Measurements from ENCODE around the gene SOCS7. TPM values are rescaled to one million over a fixed set of nuclear protein-coding genes. Genes with fewer than 3 reads are reported as not detected.

The SOCS7 gene, protein sequence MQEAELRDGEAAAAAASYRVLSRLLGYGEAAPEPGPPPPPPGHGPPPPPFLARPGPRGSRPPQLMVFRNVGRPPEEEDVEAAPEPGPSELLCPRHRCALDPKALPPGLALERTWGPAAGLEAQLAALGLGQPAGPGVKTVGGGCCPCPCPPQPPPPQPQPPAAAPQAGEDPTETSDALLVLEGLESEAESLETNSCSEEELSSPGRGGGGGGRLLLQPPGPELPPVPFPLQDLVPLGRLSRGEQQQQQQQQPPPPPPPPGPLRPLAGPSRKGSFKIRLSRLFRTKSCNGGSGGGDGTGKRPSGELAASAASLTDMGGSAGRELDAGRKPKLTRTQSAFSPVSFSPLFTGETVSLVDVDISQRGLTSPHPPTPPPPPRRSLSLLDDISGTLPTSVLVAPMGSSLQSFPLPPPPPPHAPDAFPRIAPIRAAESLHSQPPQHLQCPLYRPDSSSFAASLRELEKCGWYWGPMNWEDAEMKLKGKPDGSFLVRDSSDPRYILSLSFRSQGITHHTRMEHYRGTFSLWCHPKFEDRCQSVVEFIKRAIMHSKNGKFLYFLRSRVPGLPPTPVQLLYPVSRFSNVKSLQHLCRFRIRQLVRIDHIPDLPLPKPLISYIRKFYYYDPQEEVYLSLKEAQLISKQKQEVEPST
- total RNA-seq = 10 to 100 TPM in 1 of 2 donors, 1 to 10 TPM in 1; 3.6 to 11.0 TPM
- polyA plus RNA-seq = 1 to 10 TPM in 1 of 2 donors, under 1 TPM in 1; 0.74 to 2.2 TPM

- H3K27ac ChIP-seq (ENCODE audit: low read depth in 1 of 2, low read length in 2 of 2) = peak within 1 kb of the TSS; percentile 81 to 83
- 3% methylated on average over 84 of the region's 84 CpGs for WGBS
- peak; percentile 97 for DNase-seq (ENCODE audit: low spot score)
- peak in 1 of 2 donors; percentile 14 for TF ChIP-seq JUND (IDR thresholded peaks at IDR 0.05)
- TF ChIP-seq YY1 (IDR thresholded peaks at IDR 0.05) = peak; percentile 65
- TF ChIP-seq HNF4G (IDR thresholded peaks at IDR 0.05) = no peak
- TF ChIP-seq GABPA (IDR thresholded peaks at IDR 0.05 in 1 of 2, conservative IDR thresholded peaks at IDR 0.05 in 1 of 2) = peak; percentile 46 to 87
- peak; percentile 82 for TF ChIP-seq REST (IDR thresholded peaks at IDR 0.05)
- peak; percentile 36 for TF ChIP-seq SP1 (IDR thresholded peaks at IDR 0.05)
- TF ChIP-seq, protein P1, sequence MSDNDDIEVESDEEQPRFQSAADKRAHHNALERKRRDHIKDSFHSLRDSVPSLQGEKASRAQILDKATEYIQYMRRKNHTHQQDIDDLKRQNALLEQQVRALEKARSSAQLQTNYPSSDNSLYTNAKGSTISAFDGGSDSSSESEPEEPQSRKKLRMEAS (IDR thresholded peaks at IDR 0.05) = no peak
- no peak for TF ChIP-seq RAD21 (IDR thresholded peaks at IDR 0.05)
- TF ChIP-seq TAF1 (conservative IDR thresholded peaks at IDR 0.05) = peak; percentile 84
- TF ChIP-seq EGR1 (IDR thresholded peaks at IDR 0.05; ENCODE audit: low read depth in 2 of 2) = peak in 1 of 2 donors; percentile 7
- TF ChIP-seq FOXA1 (IDR thresholded peaks at IDR 0.05) = no peak
- TF ChIP-seq RXRA (IDR thresholded peaks at IDR 0.05) = peak in 1 of 2 donors; percentile 13
- no peak for TF ChIP-seq NR2F2 (IDR thresholded peaks at IDR 0.05)
- peak within 1 kb of the TSS; percentile 44 to 63 for H3K9ac ChIP-seq (ENCODE audit: low read depth in 1 of 2, low read length in 2 of 2)
- H3K4me1 ChIP-seq (ENCODE audit: control insufficient read depth in 4 of 4, insufficient read depth in 4 of 4, low read length in 3 of 4) = peaks cover 6 to 16% (median 8%) of the 10 kb centered on the region in 4 donors
- H3K9me3 ChIP-seq (ENCODE audit: control insufficient read depth in 4 of 4, low read length in 3 of 4) = no peaks in the 10 kb centered on the region
- H3K27me3 ChIP-seq (ENCODE audit: control insufficient read depth in 4 of 4, insufficient read depth in 4 of 4, low read length in 3 of 4) = no peaks in the 10 kb centered on the region
- peak within 1 kb of the TSS; percentile 68 to 98 (median 75) for H3K4me3 ChIP-seq (ENCODE audit: low read depth in 1 of 3, low read length in 3 of 3)
- no peaks in the 10 kb centered on the region for H3K36me3 ChIP-seq (ENCODE audit: control insufficient read depth in 4 of 4, insufficient read depth in 3 of 4, low read depth in 1 of 4, low read length in 3 of 4)
These were observed at the start of gene SOCS7 for GRCh38 chr17:38351412-38352222. Gene SOCS7 (plus strand): TSS chr17:38351844. CDS start chr17:38352053, 209 bp downstream.

GRCh38 chr17:38315497-38315896, 36.1 kb upstream of the SOCS7 start:
- H3K4me3 ChIP-seq (ENCODE audit: low read depth in 1 of 3, low read length in 3 of 3) = no peak overlapping the region
- H3K27ac ChIP-seq (ENCODE audit: low read depth in 1 of 2, low read length in 2 of 2) = no peak overlapping the region
- H3K36me3 ChIP-seq (ENCODE audit: control insufficient read depth in 4 of 4, insufficient read depth in 3 of 4, low read depth in 1 of 4, low read length in 3 of 4) = peaks cover 3 to 18% (median 12%) of the 10 kb centered on the region in 4 donors
- 66% methylated on average over 3 of the region's 3 CpGs for WGBS
- DNase-seq (ENCODE audit: low spot score) = no peak
- no peaks in the 10 kb centered on the region for H3K4me1 ChIP-seq (ENCODE audit: control insufficient read depth in 4 of 4, insufficient read depth in 4 of 4, low read length in 3 of 4)
- H3K27me3 ChIP-seq (ENCODE audit: control insufficient read depth in 4 of 4, insufficient read depth in 4 of 4, low read length in 3 of 4) = no peaks in the 10 kb centered on the region
- no peak overlapping the region for H3K9ac ChIP-seq (ENCODE audit: low read depth in 1 of 2, low read length in 2 of 2)
- no peaks in the 10 kb centered on the region for H3K9me3 ChIP-seq (ENCODE audit: control insufficient read depth in 4 of 4, low read length in 3 of 4)
- TF ChIP-seq FOXA2 (IDR thresholded peaks at IDR 0.05) (no peak), ZBTB33 (IDR thresholded peaks at IDR 0.05) (no peak), HNF4G (IDR thresholded peaks at IDR 0.05) (no peak), EGR1 (IDR thresholded peaks at IDR 0.05; ENCODE audit: low read depth in 2 of 2) (no peak), REST (IDR thresholded peaks at IDR 0.05) (no peak), NR2F2 (IDR thresholded peaks at IDR 0.05) (no peak), CTCF (IDR thresholded peaks at IDR 0.05; ENCODE audit: low read depth, low read length, missing input control) (no peak), RAD21 (IDR thresholded peaks at IDR 0.05) (no peak), FOXA1 (IDR thresholded peaks at IDR 0.05) (no peak), RXRA (IDR thresholded peaks at IDR 0.05) (no peak)
